GM12873 (cell line): ENCODE results near the gene KCTD6.

Source experiments
- TF ChIP-seq, protein P1 (sequence below): IDR thresholded peaks from 2 replicates; pipeline ENCODE4 v1.5.1; 2012; ENCODE audit warnings: low read depth, mild to moderate bottlenecking, moderate library complexity, low read length, control low read depth; ENCODE audit not compliant: insufficient read depth; ENCODE audit errors: missing control alignments

Gene KCTD6

DNA sequence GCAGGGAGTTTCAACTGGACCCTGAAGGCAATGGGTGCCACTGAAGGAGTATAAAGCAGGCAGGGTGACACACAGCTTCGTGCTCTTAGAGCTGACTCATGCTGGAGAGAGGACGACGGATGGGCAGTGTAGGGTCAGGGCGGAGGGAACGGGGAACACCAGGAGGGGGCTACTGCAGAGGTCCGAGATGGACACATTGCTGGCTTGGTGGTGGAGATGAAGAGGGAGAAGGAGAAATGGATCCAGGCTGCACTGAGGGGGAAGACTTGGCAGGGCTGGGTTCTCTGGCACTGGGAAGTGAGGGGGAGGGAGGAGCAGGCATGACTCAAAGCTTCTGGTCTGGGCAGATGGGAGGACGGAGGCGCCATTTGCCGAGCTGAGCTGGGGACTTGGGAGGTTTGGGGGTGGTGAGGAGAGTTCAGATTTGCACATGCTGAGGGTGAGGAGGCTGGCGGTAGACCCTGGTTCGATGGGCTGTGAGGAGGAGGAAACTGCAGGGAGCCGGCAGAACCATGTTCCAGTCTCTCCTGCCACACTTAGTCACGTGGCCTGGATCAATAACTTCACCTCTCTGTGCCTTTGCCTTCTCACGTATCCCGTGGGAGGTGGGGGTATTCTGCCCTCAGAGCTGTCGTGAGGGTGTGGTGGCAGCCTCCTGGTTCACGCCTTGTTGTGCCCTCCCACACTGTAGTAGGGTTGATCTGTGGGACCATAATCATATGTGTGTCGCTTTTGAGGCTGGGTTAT is 4.6 kb upstream of the KCTD6 start:
- TF ChIP-seq, protein P1, sequence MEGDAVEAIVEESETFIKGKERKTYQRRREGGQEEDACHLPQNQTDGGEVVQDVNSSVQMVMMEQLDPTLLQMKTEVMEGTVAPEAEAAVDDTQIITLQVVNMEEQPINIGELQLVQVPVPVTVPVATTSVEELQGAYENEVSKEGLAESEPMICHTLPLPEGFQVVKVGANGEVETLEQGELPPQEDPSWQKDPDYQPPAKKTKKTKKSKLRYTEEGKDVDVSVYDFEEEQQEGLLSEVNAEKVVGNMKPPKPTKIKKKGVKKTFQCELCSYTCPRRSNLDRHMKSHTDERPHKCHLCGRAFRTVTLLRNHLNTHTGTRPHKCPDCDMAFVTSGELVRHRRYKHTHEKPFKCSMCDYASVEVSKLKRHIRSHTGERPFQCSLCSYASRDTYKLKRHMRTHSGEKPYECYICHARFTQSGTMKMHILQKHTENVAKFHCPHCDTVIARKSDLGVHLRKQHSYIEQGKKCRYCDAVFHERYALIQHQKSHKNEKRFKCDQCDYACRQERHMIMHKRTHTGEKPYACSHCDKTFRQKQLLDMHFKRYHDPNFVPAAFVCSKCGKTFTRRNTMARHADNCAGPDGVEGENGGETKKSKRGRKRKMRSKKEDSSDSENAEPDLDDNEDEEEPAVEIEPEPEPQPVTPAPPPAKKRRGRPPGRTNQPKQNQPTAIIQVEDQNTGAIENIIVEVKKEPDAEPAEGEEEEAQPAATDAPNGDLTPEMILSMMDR = no peak

DNA sequence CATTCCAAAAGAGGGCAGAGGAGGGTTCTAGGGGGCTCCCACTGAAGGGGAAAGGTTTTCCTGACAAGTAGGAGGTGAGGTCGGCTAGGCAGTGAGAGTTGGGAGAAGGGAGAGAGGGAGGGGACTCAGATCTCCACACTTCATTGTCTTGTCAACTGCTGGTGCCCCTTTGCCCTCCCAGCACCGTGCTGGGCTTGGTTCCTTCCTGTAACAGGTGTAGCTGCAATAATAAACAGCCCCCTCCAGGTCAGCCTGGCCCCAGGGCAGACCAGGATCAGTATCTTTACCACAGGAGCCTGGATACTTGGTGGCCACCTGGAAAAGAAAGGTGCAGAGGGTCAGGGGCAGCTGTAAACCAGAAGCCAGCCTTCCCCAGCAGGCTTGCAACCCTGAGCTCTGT is 2.9 kb upstream of the KCTD6 start:
- TF ChIP-seq, protein P1 = no peak

DNA sequence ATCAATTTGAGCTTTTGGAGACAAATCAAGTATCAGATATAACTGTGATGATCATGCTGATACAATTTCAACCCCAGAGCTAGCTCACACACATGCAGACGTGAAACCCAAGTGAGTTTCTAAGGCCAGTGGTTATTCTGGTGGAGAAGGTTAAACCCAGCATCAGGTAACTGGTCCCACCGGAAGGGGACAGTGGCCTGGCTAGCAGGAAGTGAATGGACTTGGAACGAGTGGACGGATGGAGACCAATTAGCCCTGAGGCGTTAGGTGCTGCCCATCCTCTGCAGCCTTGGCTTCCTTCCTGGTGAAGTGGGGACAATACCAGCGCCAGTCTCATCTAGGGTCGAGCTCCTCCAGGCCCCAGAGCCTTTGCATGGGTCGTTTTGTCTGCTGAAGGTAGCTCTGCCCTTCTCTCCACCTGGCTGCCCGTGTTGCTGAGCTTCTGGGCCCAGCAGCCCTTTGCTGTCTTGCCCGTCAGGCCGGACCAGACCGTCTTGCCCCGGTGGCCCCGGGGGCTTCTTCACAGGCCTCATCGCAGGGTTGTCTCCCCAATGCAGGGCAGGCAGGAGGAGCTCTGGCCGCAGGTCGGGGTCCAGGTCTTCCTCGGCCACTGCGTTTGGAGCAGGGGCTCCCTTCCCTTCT is 915 bp upstream of the KCTD6 start:
- TF ChIP-seq, protein P1 = no peak

DNA sequence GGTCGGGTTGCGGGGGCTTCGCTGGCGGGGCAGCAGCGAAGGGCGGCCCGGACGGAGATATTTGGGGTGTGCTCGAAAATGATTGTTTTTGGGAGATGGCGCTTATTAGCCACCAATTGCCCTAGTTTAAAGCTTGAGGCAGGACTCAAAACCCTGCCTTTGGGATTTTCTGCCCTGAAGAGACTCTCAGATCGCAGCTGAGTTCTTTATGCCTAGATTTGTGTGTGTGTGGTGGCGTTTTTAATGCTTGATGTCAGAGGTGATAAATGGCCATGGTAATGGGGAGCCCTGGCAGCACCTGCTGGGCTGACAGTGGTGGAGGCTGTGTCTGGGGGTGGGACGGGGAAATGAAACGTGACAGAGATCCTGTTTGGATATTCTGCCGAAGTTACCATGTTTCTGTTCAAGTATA is 604 bp downstream of the KCTD6 start:
- TF ChIP-seq, protein P1 = no peak

DNA sequence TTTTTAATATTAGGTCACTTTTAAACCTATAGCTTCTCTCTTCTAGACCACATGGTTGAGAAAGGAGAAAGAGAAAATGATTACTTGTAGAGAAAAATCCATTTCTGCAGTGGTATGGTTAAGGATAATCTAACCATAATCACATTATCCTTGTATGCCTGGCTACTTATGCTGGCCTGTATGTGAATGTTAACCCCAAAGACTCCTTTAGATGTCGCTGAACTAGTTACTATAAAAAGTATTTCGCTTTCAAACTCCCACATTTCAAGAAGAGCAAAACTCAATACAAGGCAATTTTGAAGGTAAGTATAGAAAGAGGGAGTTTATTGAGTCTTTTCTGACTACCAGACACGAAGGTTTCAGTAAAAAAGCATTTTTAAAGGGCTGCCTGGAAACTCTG is 2.2 kb downstream of the KCTD6 start:
- TF ChIP-seq, protein P1 = no peak

DNA sequence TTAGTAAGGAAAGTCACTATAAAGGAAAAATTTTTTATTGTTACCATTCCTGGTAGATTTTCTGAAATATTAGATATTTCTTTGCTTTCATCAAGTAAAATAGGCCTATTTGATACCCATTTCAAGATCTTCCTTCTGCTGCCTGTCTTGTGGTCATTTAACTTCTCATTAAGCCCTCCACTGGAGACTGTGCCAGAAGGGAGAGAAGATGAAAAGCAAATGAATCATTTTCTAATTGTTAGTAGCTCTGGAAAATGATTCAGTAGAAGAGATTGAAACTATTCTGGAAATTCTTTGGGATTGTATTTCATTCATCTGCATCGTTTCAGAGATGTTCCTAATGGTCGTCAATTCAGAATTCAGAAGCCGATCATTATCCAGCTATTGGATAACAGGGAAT is 3.2 kb downstream of the KCTD6 start:
- TF ChIP-seq, protein P1 = no peak

DNA sequence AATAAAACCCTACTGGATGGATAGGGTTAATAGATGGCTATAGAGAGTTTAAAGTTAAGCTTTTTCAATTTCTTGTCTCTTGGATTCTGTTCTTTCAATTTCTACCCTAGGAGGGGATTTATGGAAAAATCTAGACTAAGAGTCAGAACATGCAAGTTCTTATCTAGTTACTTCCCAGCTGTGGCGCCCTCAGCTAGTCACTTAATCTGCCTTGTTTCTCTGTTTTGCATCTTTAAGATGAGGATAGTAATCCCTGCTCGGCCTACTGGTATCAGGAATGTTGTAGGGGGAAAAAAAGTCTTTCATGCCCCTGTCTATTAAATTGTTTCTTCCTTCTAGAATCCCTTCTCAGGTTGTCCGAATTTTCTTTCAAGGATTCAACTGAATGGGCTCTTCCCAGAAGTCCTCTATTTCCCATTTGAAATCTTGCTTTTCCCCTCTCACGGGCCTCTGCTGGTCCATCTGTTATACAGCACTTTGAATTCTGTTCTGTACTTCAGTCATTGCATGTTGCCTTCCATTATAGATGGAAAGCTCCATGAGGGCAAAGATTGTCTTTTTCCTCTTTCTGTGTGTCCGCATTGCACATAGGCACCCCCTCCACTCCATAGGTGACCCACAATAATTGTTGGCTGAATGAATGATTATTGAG is 4.4 kb downstream of the KCTD6 start:
- TF ChIP-seq, protein P1 = no peak
